DND-41 (cell line): ENCODE measurements around the gene LYPD3.

Experiments used
- CTCF ChIP-seq: IDR thresholded peaks from 2 replicates; pipeline ENCODE4 v1.5.1; 2012; ENCODE audit warnings: borderline replicate concordance, low read length, moderate library complexity, mild to moderate bottlenecking; ENCODE audit not compliant: poor library complexity, severe bottlenecking; ENCODE audit errors: extremely low read depth
- EZH2 ChIP-seq: IDR thresholded peaks from 3 replicates; pipeline ENCODE4 v1.6.1; 2012; ENCODE audit warnings: borderline replicate concordance, low read depth, mild to moderate bottlenecking, moderate library complexity, low read length, inconsistent platforms; ENCODE audit not compliant: severe bottlenecking

GRCh38 chr19:43433689-43434088 is 31.7 kb downstream of the LYPD3 start:
- TF ChIP-seq CTCF = no peak
- TF ChIP-seq EZH2 = no peak
